ENCODE measurements around the gene DUT. TPM values are rescaled to one million over a fixed set of nuclear protein-coding genes. Genes with fewer than 3 reads are reported as not detected.

Gene DUT
- total and polyA plus RNA-seq, 9 donors = 102 to 134 (median 122) TPM

GRCh38 chr15:48292458-48292857, 38.8 kb upstream of the DUT start:
- no CpG with 5 or more reads among the region's 4 CpGs for WGBS (ENCODE audit: insufficient coverage)
- Histone ChIP-seq H3K4me3 (ENCODE audit: low read length) (no peak overlapping the region), H3K9me3 (replicated peaks; ENCODE audit: control insufficient read depth, low read depth, low read length) (no peaks in the 10 kb centered on the region), H3K4me1 (ENCODE audit: control insufficient read depth, insufficient read depth, low read length) (no peaks in the 10 kb centered on the region), H3K27ac (ENCODE audit: low read length) (no peak overlapping the region), H3K27me3 (ENCODE audit: control insufficient read depth, insufficient read depth, low read length) (no peaks in the 10 kb centered on the region), H3K36me3 (ENCODE audit: control insufficient read depth, insufficient read depth, low read length) (no peaks in the 10 kb centered on the region)
- DNase-seq = no peak

DNA sequence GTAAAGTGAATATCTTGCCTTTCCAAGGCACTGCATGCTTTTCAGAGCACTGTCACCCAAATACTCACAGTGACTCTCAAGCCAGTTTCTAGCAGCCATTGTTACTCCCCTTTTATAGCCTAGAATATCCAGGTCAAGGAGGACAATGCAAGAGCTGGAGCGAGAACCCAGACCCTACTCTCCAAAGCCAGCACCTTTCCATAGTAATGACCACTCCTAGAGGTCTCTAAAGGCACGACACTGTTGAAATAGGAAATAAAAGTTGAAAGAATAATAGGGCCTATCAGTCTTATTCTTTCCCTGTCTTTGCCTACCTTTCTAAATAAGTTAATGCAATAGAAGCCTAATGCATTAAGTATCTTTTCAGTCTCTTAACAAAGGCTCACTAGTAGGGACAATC, 33.6 kb upstream of the DUT start:
- Histone ChIP-seq H3K4me3 (ENCODE audit: low read length) (no peak overlapping the region), H3K9me3 (replicated peaks; ENCODE audit: control insufficient read depth, low read depth, low read length) (no peaks in the 10 kb centered on the region), H3K27me3 (ENCODE audit: control insufficient read depth, insufficient read depth, low read length) (no peaks in the 10 kb centered on the region), H3K36me3 (ENCODE audit: control insufficient read depth, insufficient read depth, low read length) (no peaks in the 10 kb centered on the region), H3K4me1 (ENCODE audit: control insufficient read depth, insufficient read depth, low read length) (no peaks in the 10 kb centered on the region), H3K27ac (ENCODE audit: low read length) (no peak overlapping the region)
- no CpG with 5 or more reads among the region's 2 CpGs for WGBS (ENCODE audit: insufficient coverage)
- DNase-seq = no peak

DNA sequence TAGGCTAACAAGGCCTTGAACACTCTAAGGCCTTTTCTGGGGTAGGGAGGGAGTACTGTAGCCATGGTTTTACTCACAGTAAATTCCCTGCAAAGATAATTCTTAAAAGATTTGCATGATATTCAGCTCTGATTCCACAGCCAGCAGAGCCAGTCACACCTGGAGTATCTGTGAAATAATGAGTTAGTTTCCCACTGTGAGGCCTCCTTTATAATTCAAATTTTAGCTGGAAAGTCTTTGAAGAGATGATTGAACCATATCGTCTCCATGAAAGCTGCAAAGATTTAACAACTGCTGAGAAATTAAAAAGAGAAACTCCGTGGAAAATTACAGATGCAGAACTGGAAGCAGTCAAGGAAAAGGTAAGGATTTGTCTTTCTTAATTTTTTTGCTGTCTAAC, 32.3 kb upstream of the DUT start:
- Histone ChIP-seq H3K9me3 (replicated peaks; ENCODE audit: control insufficient read depth, low read depth, low read length) (no peaks in the 10 kb centered on the region), H3K27ac (ENCODE audit: low read length) (no peak overlapping the region), H3K36me3 (ENCODE audit: control insufficient read depth, insufficient read depth, low read length) (no peaks in the 10 kb centered on the region), H3K4me1 (ENCODE audit: control insufficient read depth, insufficient read depth, low read length) (no peaks in the 10 kb centered on the region), H3K4me3 (ENCODE audit: low read length) (no peak overlapping the region), H3K27me3 (ENCODE audit: control insufficient read depth, insufficient read depth, low read length) (no peaks in the 10 kb centered on the region)
- no peak for DNase-seq
- 80% methylated on average over 1 of the region's 2 CpGs for WGBS (ENCODE audit: insufficient coverage)

DNA sequence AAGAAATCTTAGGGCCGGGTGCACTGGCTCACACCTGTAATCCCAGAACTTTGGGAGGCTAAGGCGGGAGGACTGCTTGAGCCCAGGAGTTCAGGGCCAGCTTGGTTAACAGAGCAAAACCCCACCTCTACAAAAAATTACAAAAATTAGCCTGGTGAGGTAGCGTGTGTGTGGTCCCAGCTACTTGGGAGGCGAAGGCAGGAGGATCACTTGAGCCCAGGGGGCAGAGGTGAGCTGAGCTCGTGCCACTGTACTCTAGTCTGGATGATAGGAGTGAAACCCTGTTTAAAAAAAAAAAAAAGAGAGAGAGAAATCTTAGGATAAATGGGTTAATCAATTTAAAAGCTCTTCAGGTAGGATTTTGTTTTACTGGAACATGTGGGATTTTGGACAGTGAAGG, 31.2 kb upstream of the DUT start:
- Histone ChIP-seq H3K9me3 (replicated peaks; ENCODE audit: control insufficient read depth, low read depth, low read length) (no peaks in the 10 kb centered on the region), H3K27me3 (ENCODE audit: control insufficient read depth, insufficient read depth, low read length) (no peaks in the 10 kb centered on the region), H3K4me1 (ENCODE audit: control insufficient read depth, insufficient read depth, low read length) (no peaks in the 10 kb centered on the region), H3K36me3 (ENCODE audit: control insufficient read depth, insufficient read depth, low read length) (no peaks in the 10 kb centered on the region), H3K4me3 (ENCODE audit: low read length) (no peak overlapping the region), H3K27ac (ENCODE audit: low read length) (no peak overlapping the region)
- DNase-seq = no peak
- 72% methylated on average over 3 of the region's 5 CpGs for WGBS (ENCODE audit: insufficient coverage)

GRCh38 chr15:48304398-48304797, 26.8 kb upstream of the DUT start:
- H3K4me3 ChIP-seq (ENCODE audit: low read length) = no peak overlapping the region
- H3K4me1 ChIP-seq (ENCODE audit: control insufficient read depth, insufficient read depth, low read length) = no peaks in the 10 kb centered on the region
- WGBS (ENCODE audit: insufficient coverage) = 28% methylated on average over 2 of the region's 2 CpGs
- no peaks in the 10 kb centered on the region for H3K27me3 ChIP-seq (ENCODE audit: control insufficient read depth, insufficient read depth, low read length)
- no peak overlapping the region for H3K27ac ChIP-seq (ENCODE audit: low read length)
- no peaks in the 10 kb centered on the region for H3K9me3 ChIP-seq (replicated peaks; ENCODE audit: control insufficient read depth, low read depth, low read length)
- H3K36me3 ChIP-seq (ENCODE audit: control insufficient read depth, insufficient read depth, low read length) = no peaks in the 10 kb centered on the region
- no peak for DNase-seq

GRCh38 chr15:48306639-48307038, 24.6 kb upstream of the DUT start:
- no peak for DNase-seq
- WGBS (ENCODE audit: insufficient coverage) = 71% methylated on average over 1 of the region's 1 CpG
- Histone ChIP-seq H3K27me3 (ENCODE audit: control insufficient read depth, insufficient read depth, low read length) (no peaks in the 10 kb centered on the region), H3K9me3 (replicated peaks; ENCODE audit: control insufficient read depth, low read depth, low read length) (no peaks in the 10 kb centered on the region), H3K4me3 (ENCODE audit: low read length) (no peak overlapping the region), H3K4me1 (ENCODE audit: control insufficient read depth, insufficient read depth, low read length) (no peaks in the 10 kb centered on the region), H3K36me3 (ENCODE audit: control insufficient read depth, insufficient read depth, low read length) (no peaks in the 10 kb centered on the region), H3K27ac (ENCODE audit: low read length) (no peak overlapping the region)

GRCh38 chr15:48307586-48307985, 23.6 kb upstream of the DUT start:
- H3K27me3 ChIP-seq (ENCODE audit: control insufficient read depth, insufficient read depth, low read length) = no peaks in the 10 kb centered on the region
- H3K4me1 ChIP-seq (ENCODE audit: control insufficient read depth, insufficient read depth, low read length) = no peaks in the 10 kb centered on the region
- 93% methylated on average over 3 of the region's 8 CpGs for WGBS (ENCODE audit: insufficient coverage)
- no peak overlapping the region for H3K27ac ChIP-seq (ENCODE audit: low read length)
- no peaks in the 10 kb centered on the region for H3K9me3 ChIP-seq (replicated peaks; ENCODE audit: control insufficient read depth, low read depth, low read length)
- no peak overlapping the region for H3K4me3 ChIP-seq (ENCODE audit: low read length)
- no peak for DNase-seq
- no peaks in the 10 kb centered on the region for H3K36me3 ChIP-seq (ENCODE audit: control insufficient read depth, insufficient read depth, low read length)

DNA sequence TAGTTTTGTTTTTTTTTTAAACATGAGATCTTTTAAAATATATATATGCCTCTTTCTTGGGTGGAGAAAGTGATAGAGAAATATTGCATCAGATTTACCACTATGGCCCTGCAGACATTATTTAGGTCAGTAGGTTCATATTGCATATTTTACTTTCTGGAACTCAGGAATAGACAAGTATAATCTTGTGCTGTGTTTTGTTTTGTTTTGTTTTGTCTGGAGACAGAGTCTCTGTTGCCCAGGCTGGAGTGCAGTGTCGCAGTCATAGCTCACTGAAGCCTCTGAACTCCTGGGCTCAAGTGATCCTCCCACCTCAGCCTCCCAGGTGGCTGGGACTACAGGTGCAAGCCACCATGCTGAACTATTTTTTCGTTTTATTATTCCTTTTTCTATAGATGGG, 21.5 kb upstream of the DUT start:
- no CpG with 5 or more reads among the region's 2 CpGs for WGBS (ENCODE audit: insufficient coverage)
- Histone ChIP-seq H3K9me3 (replicated peaks; ENCODE audit: control insufficient read depth, low read depth, low read length) (no peaks in the 10 kb centered on the region), H3K27ac (ENCODE audit: low read length) (no peak overlapping the region), H3K4me3 (ENCODE audit: low read length) (no peak overlapping the region), H3K27me3 (ENCODE audit: control insufficient read depth, insufficient read depth, low read length) (no peaks in the 10 kb centered on the region), H3K36me3 (ENCODE audit: control insufficient read depth, insufficient read depth, low read length) (no peaks in the 10 kb centered on the region), H3K4me1 (ENCODE audit: control insufficient read depth, insufficient read depth, low read length) (no peaks in the 10 kb centered on the region)
- DNase-seq = no peak

- no peak overlapping the region for H3K4me3 ChIP-seq (ENCODE audit: low read length)
- H3K4me1 ChIP-seq (ENCODE audit: control insufficient read depth, insufficient read depth, low read length) = no peaks in the 10 kb centered on the region
- 78% methylated on average over 2 of the region's 2 CpGs for whole genome bisulfite sequencing (ENCODE audit: insufficient coverage)
- no peaks in the 10 kb centered on the region for H3K27me3 ChIP-seq (ENCODE audit: control insufficient read depth, insufficient read depth, low read length)
- no peak for DNase-seq
- H3K36me3 ChIP-seq (ENCODE audit: control insufficient read depth, insufficient read depth, low read length) = no peaks in the 10 kb centered on the region
- H3K27ac ChIP-seq (ENCODE audit: low read length) = no peak overlapping the region
- no peaks in the 10 kb centered on the region for H3K9me3 ChIP-seq (replicated peaks; ENCODE audit: control insufficient read depth, low read depth, low read length)
Observed at GRCh38 chr15:48313216-48313615, 18.0 kb upstream of the DUT start.

- Histone ChIP-seq H3K36me3 (ENCODE audit: control insufficient read depth, insufficient read depth, low read length) (no peaks in the 10 kb centered on the region), H3K27me3 (ENCODE audit: control insufficient read depth, insufficient read depth, low read length) (no peaks in the 10 kb centered on the region), H3K27ac (ENCODE audit: low read length) (no peak overlapping the region), H3K9me3 (replicated peaks; ENCODE audit: control insufficient read depth, low read depth, low read length) (no peaks in the 10 kb centered on the region), H3K4me3 (ENCODE audit: low read length) (no peak overlapping the region), H3K4me1 (ENCODE audit: control insufficient read depth, insufficient read depth, low read length) (no peaks in the 10 kb centered on the region)
- no peak for DNase-seq
- 85% methylated on average over 5 of the region's 10 CpGs for WGBS (ENCODE audit: insufficient coverage)
Observed at GRCh38 chr15:48315041-48315440, 16.2 kb upstream of the DUT start.

DNA sequence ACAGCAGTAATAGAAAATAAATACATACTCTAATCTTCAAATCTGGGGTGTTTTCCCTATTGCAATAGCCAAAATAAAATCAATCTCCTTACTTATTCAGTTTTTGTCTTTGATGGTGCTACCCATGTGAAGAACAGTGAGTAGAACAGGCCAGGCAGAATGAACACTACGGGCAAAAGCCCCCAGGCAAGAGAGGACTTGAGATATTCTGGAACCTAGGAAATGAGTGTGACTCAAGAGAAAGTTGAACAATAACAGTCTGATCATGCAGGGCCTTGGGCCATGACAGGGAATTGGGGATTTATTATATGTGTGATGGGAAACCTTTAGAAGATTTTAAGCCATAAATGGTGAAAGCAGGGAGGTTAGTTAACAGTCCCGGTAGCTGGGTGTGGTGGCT, 14.0 kb upstream of the DUT start:
- 97% methylated on average over 2 of the region's 2 CpGs for WGBS (ENCODE audit: insufficient coverage)
- H3K27ac ChIP-seq (ENCODE audit: low read length) = no peak overlapping the region
- no peaks in the 10 kb centered on the region for H3K27me3 ChIP-seq (ENCODE audit: control insufficient read depth, insufficient read depth, low read length)
- no peak for DNase-seq
- no peaks in the 10 kb centered on the region for H3K36me3 ChIP-seq (ENCODE audit: control insufficient read depth, insufficient read depth, low read length)
- no peaks in the 10 kb centered on the region for H3K9me3 ChIP-seq (replicated peaks; ENCODE audit: control insufficient read depth, low read depth, low read length)
- no peak overlapping the region for H3K4me3 ChIP-seq (ENCODE audit: low read length)
- no peaks in the 10 kb centered on the region for H3K4me1 ChIP-seq (ENCODE audit: control insufficient read depth, insufficient read depth, low read length)
